ENCODE measurements around the gene FNDC3B. TPM values are rescaled to one million over a fixed set of nuclear protein-coding genes. Genes with fewer than 3 reads are reported as not detected.

The FNDC3B gene
- total and polyA plus RNA-seq, 4 donors, result 23.3 to 74.2 (median 32.9) TPM

DNA sequence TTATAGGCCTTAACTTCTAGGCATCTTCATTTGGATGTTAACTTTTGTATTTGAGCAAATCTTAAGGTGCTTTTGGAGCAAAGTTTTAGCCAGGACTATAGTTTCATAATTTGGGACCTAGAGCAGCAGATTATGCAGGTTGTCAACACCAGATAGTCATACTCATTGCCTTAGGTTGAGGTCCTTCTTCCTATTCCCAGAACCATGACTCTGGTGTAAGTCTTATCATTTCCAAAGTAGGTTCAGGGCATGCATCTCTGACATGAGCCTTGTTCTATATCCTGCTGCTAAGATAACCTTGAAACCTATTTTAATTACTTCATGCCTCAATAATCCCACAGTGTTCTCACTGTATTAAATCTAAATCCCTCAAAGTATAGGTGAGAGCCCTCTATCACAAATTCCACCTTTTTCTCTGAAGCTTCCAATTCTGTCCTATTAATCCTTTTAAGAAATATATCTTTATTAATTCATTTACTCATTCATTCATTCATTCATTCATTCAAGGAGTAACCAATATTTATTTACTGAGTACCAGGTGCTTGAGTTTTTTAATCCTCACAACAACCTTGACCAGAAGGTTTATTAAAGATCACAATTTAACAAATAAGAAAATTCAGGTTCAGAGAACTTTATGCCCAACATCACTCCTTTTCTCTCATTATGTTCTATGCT lies 2.7 kb upstream of the FNDC3B start:
- no peak for DNase-seq (ENCODE audit: low spot score)
- no peak overlapping the region for H3K9ac ChIP-seq (ENCODE audit: low read depth in 1 of 2, low read length in 2 of 2)
- H3K4me1 ChIP-seq (ENCODE audit: control insufficient read depth in 4 of 4, insufficient read depth in 4 of 4, low read length in 3 of 4), result peaks cover 0 to 5% (median 2%) of the 10 kb centered on the region in 4 donors
- H3K27me3 ChIP-seq (ENCODE audit: control insufficient read depth in 4 of 4, insufficient read depth in 4 of 4, low read length in 3 of 4), result no peaks in the 10 kb centered on the region
- no peak overlapping the region for H3K27ac ChIP-seq (ENCODE audit: low read depth in 1 of 2, low read length in 2 of 2)
- no peak overlapping the region for H3K4me3 ChIP-seq (ENCODE audit: low read depth in 1 of 3, low read length in 3 of 3)
- TF ChIP-seq REST (IDR thresholded peaks at IDR 0.05) (no peak), RAD21 (IDR thresholded peaks at IDR 0.05) (no peak), MAX (IDR thresholded peaks at IDR 0.05) (no peak), GABPA (IDR thresholded peaks at IDR 0.05 in 1 of 2, conservative IDR thresholded peaks at IDR 0.05 in 1 of 2) (no peak), JUND (IDR thresholded peaks at IDR 0.05) (no peak), CTCF (IDR thresholded peaks at IDR 0.05; ENCODE audit: low read depth, low read length, missing input control) (no peak), TAF1 (conservative IDR thresholded peaks at IDR 0.05) (no peak), NR2F2 (IDR thresholded peaks at IDR 0.05) (no peak), ZBTB33 (IDR thresholded peaks at IDR 0.05) (no peak), SP1 (IDR thresholded peaks at IDR 0.05) (no peak), HNF4A (conservative IDR thresholded peaks at IDR 0.05) (no peak), FOXA2 (IDR thresholded peaks at IDR 0.05) (no peak), HNF4G (IDR thresholded peaks at IDR 0.05) (no peak), RXRA (IDR thresholded peaks at IDR 0.05) (no peak)
- TF ChIP-seq, protein P1, sequence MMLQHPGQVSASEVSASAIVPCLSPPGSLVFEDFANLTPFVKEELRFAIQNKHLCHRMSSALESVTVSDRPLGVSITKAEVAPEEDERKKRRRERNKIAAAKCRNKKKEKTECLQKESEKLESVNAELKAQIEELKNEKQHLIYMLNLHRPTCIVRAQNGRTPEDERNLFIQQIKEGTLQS (IDR thresholded peaks at IDR 0.05), result no peak
- H3K36me3 ChIP-seq (ENCODE audit: control insufficient read depth in 4 of 4, insufficient read depth in 3 of 4, low read depth in 1 of 4, low read length in 3 of 4), result no peaks in the 10 kb centered on the region
- no peaks in the 10 kb centered on the region for H3K9me3 ChIP-seq (ENCODE audit: control insufficient read depth in 4 of 4, low read length in 3 of 4)

Measured in liver (tissue), 9 donors.